Peyer's patch (tissue), 4 donors: ENCODE data around the gene KRTAP9-9. TPM values are rescaled to one million over a fixed set of nuclear protein-coding genes. Genes with fewer than 3 reads are reported as not detected.
"Not testable (repeated sequence)": the region's sequence is repeated elsewhere in the genome, so short reads cannot be mapped to it uniquely, and the experiment has no call there.

ENCODE experiments used
- DNase-seq, 3 donors: peaks; one replicate each; pipeline ENCODE4 v3.0.0-alpha.2; 2017 to 2019
- H3K27ac ChIP-seq, 4 donors: fragments of 200-600 bp; sonication (generic); one replicate each; pipeline ENCODE4 v1.5.1; 2016 to 2019
- H3K27me3 ChIP-seq, 2 donors: fragments of 200-600 bp; sonication (generic); one replicate each; pipeline ENCODE4 v1.5.1; 2019
- H3K36me3 ChIP-seq, 3 donors: fragments of 200-600 bp; sonication (generic); one replicate each; pipeline ENCODE4 v1.5.1; 2016 to 2019
- H3K4me1 ChIP-seq, 4 donors: fragments of 200-600 bp; sonication (generic); one replicate each; pipeline ENCODE4 v1.5.1; 2016 to 2019
- H3K4me3 ChIP-seq, 4 donors: fragments of 200-600 bp; sonication (generic); 1 replicate in 3 of 4; 2 replicates in 1 of 4; pipeline ENCODE4 v1.5.1; 2016 to 2019; ENCODE audit warnings: mild to moderate bottlenecking in 1 of 4
- H3K9me3 ChIP-seq, 4 donors: fragments of 200-600 bp; sonication (generic); one replicate each; pipeline ENCODE4 v1.5.1; 2016 to 2019; ENCODE audit warnings: mild to moderate bottlenecking in 1 of 4
- POLR2A ChIP-seq, 2 donors: fragments of 450-650 bp; IDR thresholded peaks; one replicate each; pipeline ENCODE4 v1.5.1; 2017; ENCODE audit warnings: antibody characterized with exemption in 2 of 2, mild to moderate bottlenecking in 2 of 2, moderate library complexity in 2 of 2
- total RNA-seq, 4 donors: library from RNA; depleted of rRNA; stranded (reverse); fragments of >200 nt; gene quantifications; one replicate each; pipeline ENCODE4 v1.1.0, GENCODE V29; 2016
- TF ChIP-seq, protein P1 (sequence below), 6 experiments: fragments of 450-650 bp in 4 of 6; fragments of 200-600 bp in 2 of 6; sonication (generic) in 1 of 6; IDR thresholded peaks; one replicate each; pipeline ENCODE4 v1.5.1; 2017 to 2019; ENCODE audit warnings: antibody characterized with exemption in 6 of 6, mild to moderate bottlenecking in 3 of 6, moderate library complexity in 1 of 6

The KRTAP9-9 gene
- total RNA-seq, 4 donors from 2014 or later, result not detected

DNA sequence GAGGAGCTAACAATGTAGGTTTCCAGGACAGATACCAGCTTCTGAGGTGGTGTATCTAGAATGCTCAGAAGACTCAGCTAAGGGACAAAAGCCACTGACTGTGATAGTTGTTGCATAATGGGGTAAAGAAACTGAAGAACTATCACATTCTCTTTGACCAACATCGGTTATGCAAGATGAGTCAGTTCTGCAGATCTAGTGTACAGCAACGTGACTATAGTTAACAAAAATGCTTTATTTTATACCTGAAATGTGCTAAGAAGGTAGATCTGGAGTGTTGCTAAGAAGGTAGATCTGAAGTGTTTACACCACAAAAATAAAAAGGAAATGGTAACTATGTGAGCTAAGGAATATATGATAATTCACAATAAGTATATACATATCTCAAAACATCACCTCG is 12.5 kb downstream of the KRTAP9-9 start:
- H3K36me3 ChIP-seq, result no peaks in the 10 kb centered on the region
- no peaks in the 10 kb centered on the region for H3K9me3 ChIP-seq
- TF ChIP-seq, protein P1, sequence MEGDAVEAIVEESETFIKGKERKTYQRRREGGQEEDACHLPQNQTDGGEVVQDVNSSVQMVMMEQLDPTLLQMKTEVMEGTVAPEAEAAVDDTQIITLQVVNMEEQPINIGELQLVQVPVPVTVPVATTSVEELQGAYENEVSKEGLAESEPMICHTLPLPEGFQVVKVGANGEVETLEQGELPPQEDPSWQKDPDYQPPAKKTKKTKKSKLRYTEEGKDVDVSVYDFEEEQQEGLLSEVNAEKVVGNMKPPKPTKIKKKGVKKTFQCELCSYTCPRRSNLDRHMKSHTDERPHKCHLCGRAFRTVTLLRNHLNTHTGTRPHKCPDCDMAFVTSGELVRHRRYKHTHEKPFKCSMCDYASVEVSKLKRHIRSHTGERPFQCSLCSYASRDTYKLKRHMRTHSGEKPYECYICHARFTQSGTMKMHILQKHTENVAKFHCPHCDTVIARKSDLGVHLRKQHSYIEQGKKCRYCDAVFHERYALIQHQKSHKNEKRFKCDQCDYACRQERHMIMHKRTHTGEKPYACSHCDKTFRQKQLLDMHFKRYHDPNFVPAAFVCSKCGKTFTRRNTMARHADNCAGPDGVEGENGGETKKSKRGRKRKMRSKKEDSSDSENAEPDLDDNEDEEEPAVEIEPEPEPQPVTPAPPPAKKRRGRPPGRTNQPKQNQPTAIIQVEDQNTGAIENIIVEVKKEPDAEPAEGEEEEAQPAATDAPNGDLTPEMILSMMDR (IDR thresholded peaks at IDR 0.05), result no peak
- no peak overlapping the region for H3K4me3 ChIP-seq
- H3K27ac ChIP-seq, result no peak overlapping the region
- no peaks in the 10 kb centered on the region for H3K27me3 ChIP-seq
- H3K4me1 ChIP-seq, result no peaks in the 10 kb centered on the region
- no peak for DNase-seq

DNA sequence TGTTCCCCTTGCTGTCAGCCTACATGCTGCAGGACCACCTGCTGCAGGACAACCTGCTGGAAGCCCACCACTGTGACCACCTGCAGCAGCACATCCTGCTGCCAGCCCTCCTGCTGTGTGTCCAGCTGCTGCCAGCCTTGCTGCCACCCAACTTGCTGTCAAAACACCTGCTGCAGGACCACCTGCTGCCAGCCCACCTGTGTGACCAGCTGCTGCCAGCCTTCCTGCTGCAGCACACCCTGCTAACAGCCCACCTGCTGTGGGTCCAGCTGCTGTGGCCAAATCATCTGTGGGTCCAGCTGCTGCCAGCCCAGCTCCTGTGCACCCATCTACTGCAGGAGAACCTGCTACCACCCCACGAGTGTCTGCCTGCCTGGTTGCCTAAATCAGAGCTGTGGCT is 16.1 kb downstream of the KRTAP9-9 start:
- not testable (repeated sequence) for H3K27ac ChIP-seq, DNase-seq, H3K36me3 ChIP-seq, H3K9me3 ChIP-seq, H3K4me3 ChIP-seq, H3K27me3 ChIP-seq, H3K4me1 ChIP-seq

DNA sequence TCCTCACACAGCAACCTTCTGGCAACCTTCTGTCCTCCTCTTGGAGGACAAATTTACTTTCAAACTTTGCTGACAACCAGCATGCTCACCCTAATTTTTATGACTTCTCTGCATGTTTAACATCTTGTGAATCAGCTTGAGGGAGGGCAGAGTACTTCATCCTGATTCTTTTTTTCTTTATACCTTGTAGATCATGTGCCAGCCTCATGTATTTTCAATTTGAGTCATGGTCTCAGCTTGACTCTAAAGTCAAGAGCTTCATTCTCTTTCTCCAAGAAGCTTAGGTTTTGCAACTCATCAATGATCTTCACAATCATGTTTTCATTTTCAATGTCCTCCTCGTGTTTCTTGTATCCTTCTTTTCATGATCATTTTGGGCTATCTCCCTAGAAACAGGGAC is 16.7 kb downstream of the KRTAP9-9 start:
- Histone ChIP-seq H3K4me1 (no peaks in the 10 kb centered on the region), H3K27ac (no peak overlapping the region), H3K27me3 (no peaks in the 10 kb centered on the region), H3K9me3 (no peaks in the 10 kb centered on the region), H3K4me3 (no peak overlapping the region), H3K36me3 (no peaks in the 10 kb centered on the region)
- TF ChIP-seq, protein P1 (IDR thresholded peaks at IDR 0.05), result no peak
- DNase-seq, result no peak

DNA sequence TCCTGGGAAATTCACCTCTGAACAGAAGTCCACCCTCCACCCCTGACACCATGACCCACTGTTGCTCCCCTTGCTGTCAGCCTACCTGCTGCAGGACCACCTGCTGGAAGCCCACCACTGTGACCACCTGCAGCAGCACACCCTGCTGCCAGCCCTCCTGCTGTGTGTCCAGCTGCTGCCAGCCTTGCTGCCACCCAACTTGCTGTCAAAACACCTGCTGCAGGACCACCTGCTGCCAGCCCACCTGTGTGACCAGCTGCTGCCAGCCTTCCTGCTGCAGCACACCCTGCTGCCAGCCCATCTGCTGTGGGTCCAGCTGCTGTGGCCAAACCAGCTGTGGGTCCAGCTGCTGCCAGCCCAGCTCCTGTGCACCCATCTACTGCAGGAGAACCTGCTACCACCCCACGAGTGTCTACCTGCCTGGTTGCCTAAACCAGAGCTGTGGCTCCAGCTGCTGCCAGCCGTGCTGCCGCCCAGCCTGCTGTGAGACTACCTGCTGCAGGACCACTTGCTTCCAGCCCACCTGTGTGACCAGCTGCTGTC is 20.5 kb downstream of the KRTAP9-9 start, which contains the start of gene KRTAP9-7:
Gene KRTAP9-7 (plus strand): TSS at position 51 of the 543 bp plus-strand sequence. CDS start 0 bp downstream, at position 51.
- H3K4me1 ChIP-seq, H3K27ac ChIP-seq, H3K9me3 ChIP-seq, H3K36me3 ChIP-seq, DNase-seq, H3K27me3 ChIP-seq, H3K4me3 ChIP-seq: not testable (repeated sequence)

DNA sequence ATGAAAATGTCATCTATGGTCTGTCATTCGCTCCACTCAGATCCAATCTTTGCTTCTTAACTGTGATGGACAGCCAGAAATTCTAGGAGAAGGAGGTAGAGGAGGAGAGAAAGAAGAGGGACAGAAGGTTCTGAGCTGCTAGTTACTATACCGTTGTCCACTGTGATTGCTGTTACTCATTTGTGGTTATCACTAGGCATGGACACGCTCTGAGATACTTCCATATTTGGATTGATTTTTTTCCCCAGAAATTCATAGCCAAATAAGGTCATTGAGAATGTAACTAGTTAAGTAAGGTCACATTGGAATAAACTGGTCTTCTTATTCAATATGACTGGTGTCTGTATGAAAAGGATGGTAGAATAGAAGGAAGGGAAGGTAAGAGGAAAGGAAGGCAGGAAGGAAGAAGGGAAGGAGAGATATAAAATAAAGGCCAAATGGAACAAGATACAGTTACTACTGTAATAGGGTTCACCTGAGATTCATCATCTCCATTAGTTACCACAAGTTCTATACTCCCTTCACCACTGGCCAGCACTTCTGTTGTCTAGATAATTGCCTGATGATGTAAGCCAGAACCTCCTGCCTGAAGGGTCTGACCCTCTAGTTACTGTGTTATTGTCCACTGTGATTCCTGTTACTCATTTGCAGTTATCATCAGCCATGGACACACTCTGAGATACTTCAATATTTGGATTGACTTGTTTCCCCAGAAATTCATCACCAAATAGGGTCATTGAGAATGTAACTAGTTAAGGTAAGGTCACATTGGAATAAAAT is 23.2 kb downstream of the KRTAP9-9 start:
- H3K36me3 ChIP-seq, result no peaks in the 10 kb centered on the region
- H3K27me3 ChIP-seq, result no peaks in the 10 kb centered on the region
- TF ChIP-seq POLR2A (IDR thresholded peaks at IDR 0.05), result no peak
- TF ChIP-seq, protein P1 (IDR thresholded peaks at IDR 0.05), result no peak

DNA sequence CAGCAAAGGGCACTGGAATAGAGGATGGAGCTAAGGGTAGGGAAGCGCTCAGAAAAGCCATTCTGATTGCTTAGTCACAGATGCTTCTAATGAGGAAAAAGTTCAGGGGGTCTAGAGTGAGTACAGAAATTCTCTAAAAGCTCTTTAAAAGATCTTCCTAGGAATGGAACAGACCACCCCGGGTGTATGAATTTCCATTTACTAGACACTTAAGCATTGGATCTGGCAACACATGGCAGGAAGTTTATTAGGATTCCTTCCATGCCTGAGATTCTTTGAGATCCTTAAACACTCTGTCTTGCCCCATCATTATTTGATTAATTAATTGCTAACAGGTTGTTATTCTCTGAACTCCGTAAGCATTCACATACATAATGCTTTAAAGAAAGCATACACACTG is 28.9 kb downstream of the KRTAP9-9 start:
- no peak for DNase-seq
- Histone ChIP-seq H3K4me1 (no peaks in the 10 kb centered on the region), H3K36me3 (no peaks in the 10 kb centered on the region), H3K9me3 (no peaks in the 10 kb centered on the region), H3K27me3 (no peaks in the 10 kb centered on the region), H3K4me3 (no peak overlapping the region), H3K27ac (no peak overlapping the region)
- no peak for TF ChIP-seq POLR2A (IDR thresholded peaks at IDR 0.05)
- TF ChIP-seq, protein P1 (IDR thresholded peaks at IDR 0.05), result no peak

More for the DNA sequence above, 23.2 kb downstream of the KRTAP9-9 start:
- no peak for DNase-seq
- Histone ChIP-seq H3K27ac (no peak overlapping the region), H3K4me3 (no peak overlapping the region), H3K9me3 (no peaks in the 10 kb centered on the region), H3K4me1 (no peaks in the 10 kb centered on the region)
